Fibroblast of the aortic adventitia (primary cell): ENCODE measurements around the gene KCNQ1. TPM values are rescaled to one million over a fixed set of nuclear protein-coding genes. Genes with fewer than 3 reads are reported as not detected.
A peak's percentile ranks its signal among the peaks of the same experiment; 100 is the strongest.

Experiments
- DNase-seq: peaks from one replicate; pipeline ENCODE4 v3.0.0-alpha.2; 2010; ENCODE audit warnings: low read depth
- H3K4me3 ChIP-seq: 2 replicates; pipeline ENCODE4 v1.5.1; 2011; ENCODE audit warnings: low read depth, mild to moderate bottlenecking, control low read depth, low read length, moderate library complexity
- CTCF ChIP-seq: IDR thresholded peaks from 2 replicates; pipeline ENCODE4 v1.5.1; 2011; ENCODE audit warnings: mild to moderate bottlenecking, low read length, control low read depth, inconsistent platforms; ENCODE audit not compliant: insufficient read depth
- total RNA-seq: library from RNA; depleted of rRNA; stranded (reverse); fragments of >200 nt; gene quantifications from 2 replicates; pipeline ENCODE4 v1.2.3, GENCODE V29; 2012; ENCODE audit warnings: low replicate concordance

KCNQ1 gene
- total RNA-seq, 1 donor, result not detected

DNA sequence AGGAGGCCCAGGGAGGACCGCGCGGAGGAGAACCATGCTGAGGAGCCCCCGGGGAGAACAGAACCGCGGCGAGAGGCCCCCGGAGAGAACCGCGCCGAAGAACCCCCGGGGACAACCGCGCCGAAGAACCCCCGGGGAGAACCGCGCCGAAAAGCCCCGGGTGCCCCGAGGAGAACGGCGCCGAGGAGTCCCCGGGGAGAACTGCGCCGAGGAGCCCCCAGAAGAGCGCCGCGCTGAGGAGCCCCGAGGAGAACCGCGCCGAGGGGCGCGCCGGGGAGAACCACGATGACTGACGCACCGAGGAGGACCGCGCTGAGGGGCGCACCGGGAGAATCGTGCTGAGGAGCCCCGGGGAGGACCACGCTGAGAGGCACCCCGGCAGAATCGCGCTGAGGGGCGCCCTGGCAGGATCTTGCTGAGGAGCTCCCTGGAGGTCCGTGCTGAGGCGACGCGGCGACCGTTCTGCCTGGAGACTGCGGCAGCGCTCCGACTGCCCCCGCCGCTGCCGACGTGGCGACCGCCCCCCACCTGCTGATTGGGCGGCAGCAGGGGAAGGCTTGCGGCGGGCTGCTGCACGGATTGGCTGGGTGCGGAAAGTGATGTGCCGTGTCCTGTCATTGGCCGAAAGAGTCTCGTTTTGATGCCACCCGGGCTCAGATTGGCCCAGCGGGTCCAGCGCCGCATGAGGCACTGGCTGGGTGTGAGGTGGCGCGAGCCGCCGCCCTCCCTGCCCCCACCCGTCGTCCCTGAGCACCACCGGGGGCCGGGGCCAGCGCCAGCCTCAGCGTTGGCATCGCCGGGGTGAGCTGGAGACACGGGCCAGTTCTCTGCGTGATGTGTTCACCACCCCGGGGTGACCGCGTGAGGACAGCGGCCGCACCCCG, 255.0 kb downstream of the KCNQ1 start, which contains the start of gene KCNQ1OT1:
KCNQ1OT1 (minus strand) TSS at position 464 of the 884 bp plus-strand sequence.
- peak; percentile 92 for DNase-seq
- TF ChIP-seq CTCF, result no peak

GRCh38 chr11:2700415-2701211, 255.8 kb downstream of the KCNQ1 start:
- TF ChIP-seq CTCF, result no peak

More for the DNA sequence above, 255.0 kb downstream of the KCNQ1 start, which contains the start of gene KCNQ1OT1:
- peak within 1 kb of the TSS; percentile 82 for H3K4me3 ChIP-seq

GRCh38 chr11:2701230-2701629, 256.4 kb downstream of the KCNQ1 start:
- TF ChIP-seq CTCF, result no peak
- H3K4me3 ChIP-seq, result no peak overlapping the region
- no peak for DNase-seq

More at GRCh38 chr11:2700415-2701211, 255.8 kb downstream of the KCNQ1 start:
- peak overlapping the region; percentile 66 for H3K4me3 ChIP-seq
- peak; percentile 12 for DNase-seq

DNA sequence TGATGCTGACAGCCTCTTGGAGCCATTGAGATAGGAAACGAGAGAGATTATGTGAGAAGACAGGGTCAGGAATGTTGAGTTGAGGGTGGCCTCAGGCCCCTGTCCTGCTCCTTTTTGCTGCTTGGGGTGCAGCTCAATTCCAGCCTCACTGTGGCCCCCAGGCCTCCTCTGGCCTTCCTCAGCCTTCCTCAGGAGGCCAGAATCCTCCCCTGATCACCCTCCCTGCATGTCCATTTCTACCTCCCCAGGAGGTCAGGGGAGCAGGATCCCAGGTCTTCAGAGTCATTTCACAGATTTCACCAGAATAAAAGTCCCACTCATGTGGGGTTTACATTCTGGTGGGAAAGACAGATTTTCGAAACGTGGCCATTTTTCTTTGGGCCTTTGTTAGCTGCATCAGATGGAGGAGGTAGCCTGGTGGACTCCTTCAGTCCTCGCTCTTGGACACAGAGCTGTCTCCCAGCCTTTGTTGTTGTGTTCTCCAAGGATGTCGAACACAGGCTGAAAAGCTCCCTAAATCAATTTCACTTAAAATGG, 257.2 kb downstream of the KCNQ1 start:
- DNase-seq, result no peak
- H3K4me3 ChIP-seq, result no peak overlapping the region
- TF ChIP-seq CTCF, result no peak

GRCh38 chr11:2702771-2703362, 258.1 kb downstream of the KCNQ1 start:
- TF ChIP-seq CTCF, result no peak
- DNase-seq, result no peak
- H3K4me3 ChIP-seq, result no peak overlapping the region
